HG02852 (cell line): ENCODE measurements around the gene MTNR1B.
A peak's percentile ranks its signal among the peaks of the same experiment; 100 is the strongest.

Experiments used
- ATAC-seq: cut with Tn5 transposase; IDR thresholded peaks from one replicate; pipeline ENCODE4 v1.9.1; 2021; ENCODE audit warnings: mild to moderate bottlenecking, moderate library complexity; ENCODE audit not compliant: unreplicated experiment

Gene MTNR1B

GRCh38 chr11:92969634-92970347 is at the start of gene MTNR1B:
MTNR1B (plus strand) TSS chr11:92969651; CDS start chr11:92969726, 75 bp downstream.
- no peak for ATAC-seq

GRCh38 chr11:92920331-92920730 is 49.1 kb upstream of the MTNR1B start:
- ATAC-seq, result no peak

- ATAC-seq, result no peak
These were observed 46.7 kb upstream of the MTNR1B start for GRCh38 chr11:92922731-92923130.

- no peak for ATAC-seq
These were observed 40.2 kb upstream of the MTNR1B start for GRCh38 chr11:92929246-92929645.

GRCh38 chr11:92929653-92930052 is 39.8 kb upstream of the MTNR1B start:
- ATAC-seq, result no peak

- ATAC-seq, result no peak
These were observed 37.6 kb upstream of the MTNR1B start for GRCh38 chr11:92931746-92932422.

- no peak for ATAC-seq
These were observed 30.1 kb upstream of the MTNR1B start for GRCh38 chr11:92939305-92939704.

- ATAC-seq, result peak; percentile 77
These were observed 27.5 kb upstream of the MTNR1B start for GRCh38 chr11:92941676-92942571.

- no peak for ATAC-seq
These were observed 22.7 kb upstream of the MTNR1B start for GRCh38 chr11:92946707-92947106.

- ATAC-seq, result no peak
These were observed 21.3 kb upstream of the MTNR1B start for GRCh38 chr11:92948116-92948515.

- ATAC-seq, result no peak
These were observed 15.4 kb upstream of the MTNR1B start for GRCh38 chr11:92954003-92954402.

- no peak for ATAC-seq
These were observed 13.6 kb upstream of the MTNR1B start for GRCh38 chr11:92955860-92956259.

- no peak for ATAC-seq
These were observed 8.6 kb upstream of the MTNR1B start for GRCh38 chr11:92960886-92961285.

GRCh38 chr11:92962446-92962845 is 7.0 kb upstream of the MTNR1B start:
- ATAC-seq, result no peak

- no peak for ATAC-seq
These were observed 5.0 kb upstream of the MTNR1B start for GRCh38 chr11:92964471-92964870.

GRCh38 chr11:92965196-92965595 is 4.3 kb upstream of the MTNR1B start:
- no peak for ATAC-seq

GRCh38 chr11:92967178-92967577 is 2.3 kb upstream of the MTNR1B start:
- ATAC-seq, result no peak

GRCh38 chr11:92967867-92968266 is 1.6 kb upstream of the MTNR1B start:
- ATAC-seq, result no peak

- no peak for ATAC-seq
These were observed 188 bp upstream of the MTNR1B start for GRCh38 chr11:92969293-92969633.

GRCh38 chr11:92972248-92972647 is 2.8 kb downstream of the MTNR1B start:
- ATAC-seq, result no peak

GRCh38 chr11:92975285-92975684 is 5.8 kb downstream of the MTNR1B start:
- no peak for ATAC-seq

- no peak for ATAC-seq
These were observed 7.2 kb downstream of the MTNR1B start for GRCh38 chr11:92976681-92977080.
